H1 (cell line): ENCODE measurements around the gene PIGL.

Experiments
- CBX8 ChIP-seq: fragments of 300-800, 300-1000 bp; sonication (generic); IDR thresholded peaks from 2 replicates; pipeline ENCODE4 v1.7.1; 2016; ENCODE audit warnings: low read depth, low read length, borderline replicate concordance
- EGR1 ChIP-seq: IDR thresholded peaks from 2 replicates; pipeline ENCODE4 v1.6.1; 2011; ENCODE audit warnings: low read depth, low read length, borderline replicate concordance
- EP300 ChIP-seq, 2 experiments: IDR thresholded peaks; 1 replicate in 1 of 2; 2 replicates in 1 of 2; pipeline ENCODE4 v1.6.1; 2011 to 2012; ENCODE audit warnings: low read depth in 2 of 2, low read length in 2 of 2, mild to moderate bottlenecking in 2 of 2, borderline replicate concordance in 1 of 2, inconsistent platforms in 1 of 2, moderate library complexity in 1 of 2
- EZH2 ChIP-seq: fragments of 200-600 bp; sonication (generic); IDR thresholded peaks from 2 replicates; pipeline ENCODE4 v1.7.1; 2012; ENCODE audit warnings: low read depth, mild to moderate bottlenecking, moderate library complexity, low read length, inconsistent platforms; ENCODE audit not compliant: severe bottlenecking
- JUN ChIP-seq: IDR thresholded peaks from 2 replicates; pipeline ENCODE4 v1.6.1; 2011; ENCODE audit warnings: low read depth, mild to moderate bottlenecking, improper control_type of control experiment, low read length
- POLR2A ChIP-seq, 2 experiments: IDR thresholded peaks; 1 replicate in 1 of 2; 2 replicates in 1 of 2; pipeline ENCODE4 v1.6.1; 2011; ENCODE audit warnings: low read depth in 2 of 2, low read length in 2 of 2, mild to moderate bottlenecking in 2 of 2; ENCODE audit errors: control extremely low read depth in 1 of 2
- POLR2AphosphoS5 ChIP-seq: IDR thresholded peaks from 2 replicates; pipeline ENCODE4 v1.6.1; 2011; ENCODE audit warnings: low read depth, low read length
- RAD21 ChIP-seq, 2 experiments: IDR thresholded peaks in 1 of 2; conservative IDR thresholded peaks in 1 of 2; 2 replicates each; pipeline ENCODE4 v1.6.1; 2011; ENCODE audit warnings: low read depth in 2 of 2, low read length in 2 of 2, improper control_type of control experiment in 1 of 2, inconsistent platforms in 1 of 2, mild to moderate bottlenecking in 1 of 2, moderate library complexity in 1 of 2
- RFX5 ChIP-seq: IDR thresholded peaks from 2 replicates; pipeline ENCODE4 v1.6.1; 2011; ENCODE audit warnings: low read depth, low read length, improper control_type of control experiment, borderline replicate concordance
- SP1 ChIP-seq: IDR thresholded peaks from 2 replicates; pipeline ENCODE4 v1.6.1; 2011; ENCODE audit warnings: low read depth, low read length
- ZNF274 ChIP-seq: IDR thresholded peaks from 2 replicates; pipeline ENCODE4 v1.7.0; 2012; ENCODE audit warnings: low read length, borderline replicate concordance; ENCODE audit errors: extremely low read depth
- TF ChIP-seq, protein P1 (sequence below), 3 experiments: IDR thresholded peaks; 1 replicate in 2 of 3; 2 replicates in 1 of 3; pipeline versions ENCODE4 v1.5.1 to v1.6.1; 2011; ENCODE audit warnings: low read length in 3 of 3, mild to moderate bottlenecking in 3 of 3, inconsistent platforms in 2 of 3, low read depth in 1 of 3, moderate library complexity in 1 of 3; ENCODE audit not compliant: insufficient read depth in 1 of 3; ENCODE audit errors: control extremely low read depth in 1 of 3

GRCh38 chr17:16374146-16374938 lies 157.3 kb downstream of the PIGL start:
- TF ChIP-seq RAD21 (IDR thresholded peaks at IDR 0.05 in 1 of 2, conservative IDR thresholded peaks at IDR 0.05 in 1 of 2; ENCODE audit: low read depth in 2 of 2, low read length in 2 of 2) (no peak), EGR1 (no peak), ZNF274 (no peak), EZH2 (no peak), POLR2A (IDR thresholded peaks at IDR 0.05; ENCODE audit: control extremely low read depth in 1 of 2, low read depth in 2 of 2, low read length in 2 of 2) (no peak), CBX8 (no peak), JUN (no peak), POLR2AphosphoS5 (no peak), SP1 (no peak), EP300 (IDR thresholded peaks at IDR 0.05; ENCODE audit: borderline replicate concordance in 1 of 2, low read depth in 2 of 2, low read length in 2 of 2) (no peak), RFX5 (no peak)
- TF ChIP-seq, protein P1, sequence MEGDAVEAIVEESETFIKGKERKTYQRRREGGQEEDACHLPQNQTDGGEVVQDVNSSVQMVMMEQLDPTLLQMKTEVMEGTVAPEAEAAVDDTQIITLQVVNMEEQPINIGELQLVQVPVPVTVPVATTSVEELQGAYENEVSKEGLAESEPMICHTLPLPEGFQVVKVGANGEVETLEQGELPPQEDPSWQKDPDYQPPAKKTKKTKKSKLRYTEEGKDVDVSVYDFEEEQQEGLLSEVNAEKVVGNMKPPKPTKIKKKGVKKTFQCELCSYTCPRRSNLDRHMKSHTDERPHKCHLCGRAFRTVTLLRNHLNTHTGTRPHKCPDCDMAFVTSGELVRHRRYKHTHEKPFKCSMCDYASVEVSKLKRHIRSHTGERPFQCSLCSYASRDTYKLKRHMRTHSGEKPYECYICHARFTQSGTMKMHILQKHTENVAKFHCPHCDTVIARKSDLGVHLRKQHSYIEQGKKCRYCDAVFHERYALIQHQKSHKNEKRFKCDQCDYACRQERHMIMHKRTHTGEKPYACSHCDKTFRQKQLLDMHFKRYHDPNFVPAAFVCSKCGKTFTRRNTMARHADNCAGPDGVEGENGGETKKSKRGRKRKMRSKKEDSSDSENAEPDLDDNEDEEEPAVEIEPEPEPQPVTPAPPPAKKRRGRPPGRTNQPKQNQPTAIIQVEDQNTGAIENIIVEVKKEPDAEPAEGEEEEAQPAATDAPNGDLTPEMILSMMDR (IDR thresholded peaks at IDR 0.05; ENCODE audit: control extremely low read depth in 1 of 3, insufficient read depth in 1 of 3, low read depth in 1 of 3, low read length in 3 of 3) = no peak
